NK-92 treated with Interleukin-12 subunit alpha and Interleukin-12 subunit beta, amount 100 ng/mL, for 24 hours (cell line): Measurements from ENCODE around the gene DHX8.

Experiments used
- DNase-seq: peaks from one replicate; lab custom pipeline; 2025; lab: John Stamatoyannopoulos, UW

DHX8 gene

DNA sequence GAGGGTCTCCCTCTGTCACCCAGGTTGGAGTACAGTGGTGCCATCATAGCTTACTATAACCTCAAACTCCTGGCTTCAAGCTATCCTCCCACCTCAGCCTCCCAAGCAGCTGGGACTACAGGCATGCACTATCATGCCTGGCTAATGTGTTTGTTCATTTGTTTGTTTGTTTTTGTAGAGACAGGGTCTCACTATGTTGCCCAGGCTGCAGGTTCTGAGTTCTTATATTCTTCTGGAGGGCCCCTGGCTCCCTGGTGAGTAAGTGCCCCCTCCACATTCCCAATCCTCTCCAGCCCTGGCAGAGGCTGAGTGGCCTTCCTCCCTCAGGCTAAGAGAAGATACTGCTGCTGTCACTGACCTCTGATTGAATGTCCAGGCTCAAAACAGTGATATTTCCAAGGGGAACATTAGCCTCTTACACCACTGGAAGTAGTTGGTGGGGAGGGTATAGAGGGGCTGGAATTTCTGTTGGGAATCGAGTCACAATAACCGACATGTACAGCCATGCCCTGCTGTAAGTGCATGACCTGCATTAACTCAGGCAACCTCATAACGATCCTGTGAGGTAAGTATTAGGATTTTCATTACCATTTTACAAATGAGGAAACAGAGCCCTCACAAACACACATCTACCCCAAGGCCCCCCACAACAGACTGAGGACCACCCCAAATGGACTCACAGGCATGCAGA lies 65.1 kb downstream of the DHX8 start:
- no peak for DNase-seq

- DNase-seq, result no peak
Measured at GRCh38 chr17:43549496-43549895, 65.7 kb downstream of the DHX8 start.

DNA sequence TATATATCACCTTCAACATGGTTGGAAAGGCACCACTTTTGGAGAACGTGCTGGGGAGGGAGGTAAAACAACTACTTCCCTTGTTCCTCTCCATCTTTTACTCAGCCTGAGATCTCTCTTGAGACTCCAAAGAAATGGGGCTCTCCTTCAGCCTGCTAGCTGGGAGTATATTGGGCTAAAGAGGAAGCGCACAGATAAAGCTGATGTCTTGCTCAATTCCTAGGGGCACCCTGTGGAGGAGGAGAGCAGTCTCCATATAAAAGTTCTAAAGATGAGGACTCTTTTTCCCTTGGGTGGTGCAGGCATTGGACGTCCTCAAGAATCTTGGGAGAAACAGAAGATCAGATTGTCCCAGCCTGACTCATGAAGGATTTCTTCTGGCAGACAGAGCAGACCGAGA lies 67.0 kb downstream of the DHX8 start:
- no peak for DNase-seq

- no peak for DNase-seq
Measured at GRCh38 chr17:43552229-43552837, 68.6 kb downstream of the DHX8 start.

DNA sequence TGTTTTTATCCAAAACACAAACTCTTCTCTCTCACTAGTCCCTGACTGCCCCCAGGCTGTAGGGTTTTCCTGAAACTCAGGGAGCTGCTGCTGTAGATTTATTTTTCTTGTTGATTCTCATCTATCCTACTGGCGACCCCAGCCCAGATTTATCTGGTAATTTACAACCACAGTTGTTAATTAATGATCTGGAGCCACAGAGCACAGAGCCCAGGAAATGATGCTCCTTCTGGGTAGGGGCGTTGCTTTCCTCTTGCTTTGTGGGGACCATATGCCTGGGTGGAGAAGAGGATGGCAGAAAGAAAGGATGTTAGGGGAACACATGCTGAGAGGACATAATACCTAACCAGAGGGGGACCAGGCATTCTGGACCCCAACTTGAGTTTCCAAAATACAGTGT lies 69.8 kb downstream of the DHX8 start:
- DNase-seq, result no peak

GRCh38 chr17:43554857-43555256 lies 71.1 kb downstream of the DHX8 start:
- DNase-seq, result no peak

DNA sequence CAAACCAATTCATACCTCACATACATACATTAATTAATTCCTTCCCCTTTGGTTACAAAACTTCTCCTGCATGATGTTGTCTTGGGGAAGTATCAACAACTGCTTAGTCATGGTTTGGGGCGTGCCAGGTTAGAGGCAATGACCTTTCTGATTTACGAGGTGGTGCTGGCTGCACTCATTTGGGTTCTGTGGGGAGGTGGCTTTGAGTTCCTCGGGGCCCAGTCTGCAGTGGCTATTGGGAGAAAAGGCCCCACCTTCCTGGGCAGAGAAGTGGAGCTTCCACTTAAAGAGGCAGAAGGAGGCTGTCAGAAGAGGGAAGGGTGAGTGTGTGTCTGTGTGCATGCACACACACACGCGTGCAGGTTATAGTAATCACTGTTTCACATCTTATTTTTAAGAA lies 72.5 kb downstream of the DHX8 start:
- no peak for DNase-seq

- no peak for DNase-seq
Measured at GRCh38 chr17:43558805-43559160, 75.0 kb downstream of the DHX8 start.

- no peak for DNase-seq
Measured at GRCh38 chr17:43559161-43559816, 75.5 kb downstream of the DHX8 start.

- no peak for DNase-seq
Measured at GRCh38 chr17:43560461-43561427, 77.0 kb downstream of the DHX8 start.

DNA sequence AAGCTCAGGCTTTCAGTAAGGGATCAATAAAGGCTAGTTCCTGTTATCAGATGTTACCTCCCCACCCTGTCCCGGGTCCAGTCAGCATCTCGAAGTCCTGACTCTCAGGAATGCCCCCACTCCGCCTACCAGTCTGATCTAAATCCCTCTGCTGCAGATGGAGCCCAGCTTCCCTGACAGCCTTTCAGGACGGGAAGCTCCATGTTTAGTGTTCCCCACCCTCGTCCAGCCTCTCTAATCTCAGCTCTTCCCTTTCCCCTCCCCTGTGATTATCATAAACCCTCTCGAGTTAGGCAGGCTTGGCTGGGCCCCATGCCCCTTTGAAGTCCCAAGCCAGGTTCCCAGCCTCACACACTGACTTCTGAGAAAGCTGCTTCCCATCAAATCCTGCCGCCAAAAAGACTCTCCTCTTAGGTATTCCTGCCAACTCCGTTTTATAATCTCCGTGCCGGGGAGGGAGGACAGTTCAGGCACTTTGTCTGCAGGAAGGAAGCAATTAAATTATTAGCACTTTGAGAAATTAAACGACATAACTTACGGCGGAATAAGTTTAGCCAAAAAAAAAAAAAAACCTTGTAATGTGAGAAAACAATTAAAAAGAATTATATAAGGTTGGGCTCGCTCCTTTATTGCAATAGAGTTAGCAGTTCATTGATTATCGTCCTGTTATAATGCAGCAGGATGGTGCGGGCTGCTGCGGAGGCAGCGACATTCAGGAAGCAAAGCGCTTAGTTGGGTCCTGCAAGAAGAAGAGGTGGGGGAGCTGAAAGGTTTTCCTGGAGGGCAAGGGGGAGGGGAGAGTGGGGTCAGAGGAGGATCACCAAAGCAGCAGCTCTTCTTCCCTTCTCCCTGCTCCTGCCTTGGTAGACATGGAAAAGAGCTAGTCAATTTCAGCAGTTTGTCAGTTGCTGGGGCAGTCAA lies 79.2 kb downstream of the DHX8 start:
- no peak for DNase-seq

DNA sequence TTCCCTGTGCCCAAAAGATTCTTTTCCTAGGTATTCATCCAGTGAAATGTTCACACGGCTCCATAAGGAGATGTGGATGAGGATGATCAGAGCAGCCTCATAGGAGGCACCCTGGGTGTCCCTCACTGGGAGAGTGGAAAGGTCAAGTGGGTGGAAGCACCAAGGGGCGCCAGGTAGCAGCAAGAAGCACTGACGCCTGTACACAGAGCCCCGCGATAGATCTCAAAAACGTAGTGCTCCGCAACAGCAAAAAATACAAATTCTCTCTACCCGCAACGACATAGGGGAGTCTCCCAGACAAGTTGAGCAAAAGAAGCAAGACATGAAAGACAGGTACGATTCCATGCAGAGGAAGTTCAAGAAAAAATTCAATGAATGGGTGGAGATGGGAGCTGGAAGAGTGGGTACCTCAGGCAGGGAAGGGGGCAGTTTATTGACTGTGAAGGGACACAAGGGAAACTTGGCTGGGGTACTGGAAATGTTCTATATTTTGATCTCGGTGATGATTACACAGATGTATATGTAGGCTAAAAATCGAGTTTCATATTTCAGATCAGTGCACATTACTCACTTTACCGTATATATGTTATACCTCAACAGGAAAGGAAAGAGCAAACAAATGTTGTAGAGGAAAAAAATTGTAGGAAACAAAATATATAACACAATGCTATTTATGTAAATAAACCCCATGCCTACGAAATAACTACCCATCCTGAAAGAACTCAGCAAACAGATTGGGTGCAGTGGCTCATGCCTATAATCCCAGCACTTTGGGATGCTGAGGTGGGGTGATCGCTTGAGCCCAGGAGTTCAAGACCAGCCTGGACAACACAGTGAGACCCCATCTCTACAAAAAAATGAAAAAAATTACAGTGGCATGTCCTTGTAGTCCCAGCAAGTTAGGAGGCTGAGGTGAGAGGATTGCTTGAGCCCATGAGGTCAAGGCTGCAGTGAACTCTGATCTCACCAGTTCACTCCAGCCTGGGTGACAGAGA lies 80.1 kb downstream of the DHX8 start:
- DNase-seq, result no peak

DNA sequence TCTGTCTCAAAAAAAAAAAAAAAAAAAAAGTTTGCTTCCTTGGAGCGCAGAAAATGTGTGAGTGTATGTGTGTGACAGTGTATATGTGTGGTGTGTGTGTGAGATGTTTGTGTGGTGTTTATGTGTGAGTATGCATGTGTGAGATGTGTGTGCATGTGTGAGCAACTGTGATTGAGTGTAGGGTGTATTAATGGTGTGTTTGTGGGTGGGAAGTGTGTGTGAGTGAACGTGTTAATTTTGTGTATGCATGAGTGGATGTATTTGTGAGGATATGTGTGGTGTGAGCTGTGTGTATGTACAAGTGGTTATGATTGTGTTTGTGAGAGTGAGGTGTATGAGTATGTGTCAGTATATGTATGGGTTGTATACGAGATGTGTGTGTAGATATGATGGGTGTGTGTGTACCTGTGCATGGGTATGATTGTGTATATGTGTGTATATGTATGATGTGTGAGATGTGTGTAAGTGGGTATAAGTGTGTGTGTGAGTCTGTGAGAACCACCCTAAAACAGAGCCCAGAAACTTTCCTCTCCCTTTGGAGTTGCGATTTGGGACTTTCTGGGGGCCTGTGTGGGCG lies 84.8 kb downstream of the DHX8 start:
- DNase-seq, result no peak

GRCh38 chr17:43570518-43570928 lies 86.7 kb downstream of the DHX8 start:
- DNase-seq, result no peak

DNA sequence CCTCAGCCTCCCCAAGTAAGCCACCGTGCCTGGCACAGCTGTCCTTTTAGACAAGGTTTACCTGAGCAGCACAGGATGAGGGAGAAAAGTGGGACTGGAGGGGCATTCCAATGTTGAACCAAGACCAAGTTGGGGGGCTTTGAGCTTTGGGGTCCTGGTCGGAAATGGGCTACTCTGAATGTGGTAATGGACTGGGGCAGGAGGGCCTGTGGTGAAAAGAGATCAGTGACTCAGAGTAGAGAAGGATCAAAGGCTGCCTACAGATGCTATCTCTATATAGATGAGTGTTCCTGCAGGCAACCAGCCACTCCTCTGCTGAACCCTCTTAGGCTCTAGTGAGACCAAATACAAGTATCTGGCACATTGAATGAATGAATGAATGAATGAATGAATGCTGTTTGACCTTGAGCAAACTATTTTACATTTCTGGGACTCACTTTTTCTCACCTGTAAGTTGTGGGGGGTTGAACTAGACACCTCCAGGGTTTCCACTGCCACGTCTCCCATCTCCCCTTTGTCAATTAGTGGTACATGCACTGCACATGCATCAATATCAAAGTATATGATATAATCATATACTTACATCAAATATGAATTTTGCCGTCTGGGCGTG lies 88.7 kb downstream of the DHX8 start:
- no peak for DNase-seq

DNA sequence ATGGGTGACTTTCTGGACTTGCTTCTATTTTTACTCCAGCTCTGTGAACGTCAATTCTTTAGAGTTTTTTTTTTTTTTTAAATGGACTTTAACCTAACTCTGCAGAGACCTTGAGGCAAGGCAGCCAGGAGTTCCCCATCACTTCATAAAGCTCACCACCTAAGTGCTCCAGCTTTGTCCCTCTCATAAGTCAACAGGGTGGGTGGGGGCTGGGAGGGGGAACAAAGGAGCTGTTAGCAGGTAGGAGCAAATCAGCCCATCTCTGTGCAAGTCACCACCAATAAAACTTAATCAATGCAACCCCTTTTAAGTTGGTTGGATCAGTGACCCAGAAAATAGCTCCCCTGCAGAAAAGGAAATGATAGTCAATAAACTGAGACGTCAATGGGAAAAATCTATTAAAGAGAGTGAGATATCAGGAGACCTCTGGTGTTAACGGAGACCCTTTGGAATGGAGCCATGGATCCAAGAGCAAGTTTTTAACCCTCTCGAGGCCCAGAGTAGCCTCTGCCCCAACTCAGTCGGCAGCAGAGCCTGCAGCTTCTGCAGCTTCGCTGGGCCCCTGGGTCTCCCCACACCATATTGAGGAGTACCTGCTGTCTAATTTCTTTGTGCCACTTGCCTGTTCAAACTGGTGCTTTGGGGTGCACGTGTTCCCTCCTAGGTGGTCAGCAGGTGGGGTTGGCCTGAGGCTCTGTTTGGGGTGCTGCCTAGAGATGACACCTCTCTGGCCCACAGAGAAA lies 90.0 kb downstream of the DHX8 start:
- DNase-seq, result no peak

DNA sequence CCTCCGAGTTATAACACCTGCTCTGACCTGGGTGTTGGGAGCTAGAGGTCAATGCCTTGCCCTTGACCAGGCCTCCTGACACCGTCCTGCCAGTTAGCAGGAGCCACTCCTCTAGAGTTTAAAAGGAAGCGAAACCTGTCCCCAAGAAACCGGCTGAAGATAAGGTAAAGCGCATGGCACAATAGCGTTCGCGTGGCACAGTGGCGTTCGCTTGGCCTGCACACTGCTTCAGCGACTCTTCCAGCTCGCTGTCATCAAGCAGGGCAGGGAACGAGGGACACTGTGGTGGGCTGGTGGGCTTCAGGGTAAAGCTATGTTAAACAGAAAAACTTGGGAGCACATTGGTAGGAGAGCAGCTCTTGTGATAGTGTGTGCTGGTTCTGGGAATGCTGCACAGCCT lies 90.6 kb downstream of the DHX8 start:
- DNase-seq, result no peak

- no peak for DNase-seq
Measured at GRCh38 chr17:43574896-43575525, 91.2 kb downstream of the DHX8 start.
